GM19193 (cell line): ENCODE results near the gene QRICH2.
A peak's percentile ranks its signal among the peaks of the same experiment; 100 is the strongest.

Experiments
- POLR2A ChIP-seq: IDR thresholded peaks from 4 replicates; pipeline ENCODE4 v1.6.1; 2011; ENCODE audit not compliant: insufficient read depth, insufficient read length; ENCODE audit errors: extremely low read depth

The QRICH2 gene

DNA sequence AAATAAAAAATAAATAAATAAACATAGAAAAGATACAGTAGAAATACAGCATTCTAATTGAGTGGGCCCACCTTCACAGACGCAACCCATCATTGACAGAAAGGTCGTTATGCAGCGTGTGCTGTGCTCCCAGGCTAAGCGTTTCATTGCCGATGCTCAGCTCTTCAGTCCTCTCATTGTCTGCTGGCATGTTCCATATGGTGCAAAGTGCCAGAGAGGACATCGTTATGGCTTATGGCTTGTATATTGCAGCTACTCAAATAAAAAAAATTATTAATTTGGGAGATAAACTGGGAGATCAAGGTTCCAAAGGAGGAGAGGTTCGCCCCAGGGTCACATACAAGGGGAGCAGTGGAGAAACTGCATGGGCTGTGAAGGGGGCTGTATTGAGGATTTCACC lies 54.2 kb downstream of the QRICH2 start:
- no peak for TF ChIP-seq POLR2A

GRCh38 chr17:76252040-76252954 lies 55.8 kb downstream of the QRICH2 start:
- peak; percentile 22 for TF ChIP-seq POLR2A

- no peak for TF ChIP-seq POLR2A
These were observed 56.5 kb downstream of the QRICH2 start for GRCh38 chr17:76251478-76252039.

DNA sequence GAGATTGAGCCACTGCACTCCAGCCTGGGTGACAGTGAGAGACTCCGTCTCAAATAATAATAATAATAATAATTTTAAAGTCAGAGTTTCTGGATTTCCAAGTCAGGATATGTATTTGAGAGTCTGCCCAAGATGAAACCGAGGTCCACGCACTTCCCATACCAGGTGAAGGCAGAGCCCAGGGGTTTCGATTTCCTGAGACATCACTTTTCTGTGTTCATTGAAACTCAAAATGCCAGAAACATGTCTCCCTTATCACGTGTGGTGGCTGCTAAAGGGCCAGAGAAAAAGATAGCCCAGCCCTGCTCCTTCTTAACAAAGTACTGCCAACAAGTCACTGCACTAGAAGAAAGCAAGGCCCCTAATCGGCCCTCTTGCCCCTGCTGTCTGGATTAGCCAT lies 57.9 kb downstream of the QRICH2 start:
- TF ChIP-seq POLR2A: no peak

DNA sequence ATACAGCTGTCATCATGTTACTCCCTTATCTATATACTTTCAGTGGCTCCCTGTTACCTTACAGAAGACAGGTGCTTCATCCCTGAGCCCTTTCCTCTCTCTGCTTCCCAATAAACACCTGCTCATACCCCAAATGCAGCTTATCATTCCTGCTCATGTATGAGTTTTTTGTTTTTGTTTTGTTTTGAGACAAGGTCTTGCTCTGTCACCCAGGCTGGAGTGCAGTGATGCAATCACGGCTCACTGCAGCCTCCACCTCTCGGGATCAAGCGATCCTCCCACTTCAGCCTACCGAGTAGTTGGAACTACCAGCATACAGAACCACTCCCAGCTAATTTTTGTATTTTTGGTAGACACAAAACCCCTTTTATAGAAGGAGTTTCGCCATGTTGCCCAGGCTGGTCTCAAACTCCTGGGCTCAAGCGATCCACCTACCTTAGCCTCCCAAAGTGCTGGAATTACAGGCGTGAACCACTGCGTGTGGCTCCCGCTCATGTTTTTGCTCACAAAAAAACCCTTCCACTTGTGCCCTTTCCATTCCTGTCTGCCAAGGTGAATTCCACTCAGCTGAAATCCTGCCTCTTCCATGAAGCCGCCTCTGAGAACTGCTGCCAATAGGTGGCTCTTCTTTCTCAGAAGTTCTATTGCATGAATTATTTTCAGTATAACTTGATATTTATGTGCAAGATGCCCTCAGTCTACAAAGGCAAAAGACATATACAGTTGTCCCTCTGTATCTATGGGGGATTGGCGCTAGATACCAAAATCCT lies 59.9 kb downstream of the QRICH2 start:
- TF ChIP-seq POLR2A: no peak

DNA sequence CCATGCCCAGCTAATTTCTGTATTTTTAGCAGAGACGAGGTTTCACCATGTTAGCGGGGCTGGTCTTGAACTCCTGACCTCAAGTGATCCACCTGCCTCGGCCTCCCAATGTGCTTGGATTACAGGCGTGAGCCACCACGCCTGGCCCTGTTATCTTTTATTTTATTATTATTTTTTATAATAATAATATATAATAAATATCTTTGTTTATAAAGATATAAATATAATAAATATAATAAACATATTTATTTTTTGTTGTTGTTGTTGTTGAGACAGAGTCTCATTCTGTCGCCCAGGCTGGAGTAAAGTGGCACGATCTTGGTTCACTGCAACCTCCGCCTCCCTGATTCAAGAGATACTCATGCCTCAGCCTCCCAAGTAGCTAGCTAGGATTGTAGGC lies 60.8 kb downstream of the QRICH2 start:
- no peak for TF ChIP-seq POLR2A

DNA sequence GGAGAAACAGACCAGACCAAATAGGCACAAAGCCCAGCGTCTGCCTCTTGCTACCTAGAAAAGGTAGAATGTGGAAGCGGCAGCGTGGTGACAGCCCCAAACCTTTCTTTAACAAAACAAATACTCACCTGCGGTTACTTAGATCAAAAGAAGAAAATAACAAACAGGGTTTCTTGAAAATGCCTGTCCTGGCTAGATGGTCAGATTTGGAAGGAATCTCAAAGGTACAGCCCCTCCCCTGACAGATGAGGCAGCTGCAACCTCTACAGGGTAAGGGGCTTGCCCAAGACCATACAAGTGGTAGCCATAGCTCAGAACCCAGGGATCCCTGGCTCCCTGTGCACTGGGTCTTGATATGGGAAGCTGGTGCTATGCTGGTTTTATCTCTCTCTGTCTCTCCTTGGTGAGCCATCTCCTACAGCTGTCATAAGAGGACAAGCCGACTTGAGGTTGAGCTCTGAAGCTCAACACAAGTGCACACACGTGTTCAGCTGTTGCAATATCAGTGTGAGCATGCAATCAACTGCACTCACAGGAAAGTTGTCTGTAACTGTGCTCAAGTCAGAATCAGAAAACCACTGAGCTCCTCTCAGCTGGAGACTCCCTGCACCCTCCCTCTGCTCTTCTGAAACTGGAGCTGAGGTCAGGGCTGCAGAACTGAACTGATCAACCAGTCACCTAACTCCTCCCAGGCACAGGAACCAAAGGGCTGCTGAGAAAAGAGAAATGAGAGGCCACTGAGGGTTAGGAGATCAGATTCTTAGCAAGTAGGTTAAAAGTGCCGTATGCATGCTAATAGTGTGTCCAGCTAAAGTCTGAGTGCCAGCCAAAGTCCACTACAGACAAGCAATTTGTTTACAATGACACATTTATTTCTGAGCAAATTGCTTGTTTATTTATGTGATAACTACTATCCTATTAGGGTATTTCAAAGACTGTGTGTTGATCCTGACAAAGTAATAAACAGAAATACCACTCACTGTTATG lies 61.7 kb downstream of the QRICH2 start:
- TF ChIP-seq POLR2A: peak; percentile 59

DNA sequence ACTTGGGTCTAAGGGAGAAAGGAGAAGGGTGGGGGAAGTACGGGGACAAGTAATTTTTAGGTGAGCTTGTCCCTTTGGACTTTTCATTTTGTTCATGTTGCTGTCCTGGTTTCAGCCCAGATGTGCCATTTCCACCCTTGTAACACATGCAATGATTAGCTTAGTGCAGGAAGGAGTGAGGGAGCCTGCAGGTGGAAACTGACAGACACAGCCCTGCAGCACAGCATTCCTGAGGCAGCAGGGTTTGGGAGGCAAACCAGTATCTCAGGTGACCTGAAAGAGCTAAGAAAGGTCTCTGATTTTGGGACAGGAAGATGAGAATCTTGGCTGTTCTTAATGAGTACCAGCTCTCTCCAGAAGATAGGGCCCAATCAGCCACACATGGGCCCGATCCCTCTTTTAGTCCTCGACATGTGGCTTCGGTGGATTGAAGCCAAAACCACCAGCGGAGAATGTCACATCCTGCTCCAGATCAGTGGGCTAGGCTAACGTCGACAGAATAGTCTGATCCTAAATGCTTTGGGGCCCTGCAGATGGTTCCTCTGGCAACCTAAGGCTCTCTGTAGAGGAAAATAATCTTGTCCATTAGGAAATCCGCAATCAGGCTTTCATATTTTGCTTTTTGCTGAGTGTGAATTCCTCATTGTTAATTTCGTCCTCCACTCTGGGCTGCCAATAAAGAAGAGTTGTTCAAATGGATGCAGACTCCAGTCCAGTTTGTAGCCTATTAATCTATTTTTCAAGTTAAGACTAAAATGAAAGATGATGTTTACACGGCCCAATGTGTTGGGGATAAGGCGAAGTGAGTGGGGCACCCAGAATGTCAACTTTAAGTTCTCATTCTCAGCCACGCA lies 64.0 kb downstream of the QRICH2 start:
- no peak for TF ChIP-seq POLR2A

DNA sequence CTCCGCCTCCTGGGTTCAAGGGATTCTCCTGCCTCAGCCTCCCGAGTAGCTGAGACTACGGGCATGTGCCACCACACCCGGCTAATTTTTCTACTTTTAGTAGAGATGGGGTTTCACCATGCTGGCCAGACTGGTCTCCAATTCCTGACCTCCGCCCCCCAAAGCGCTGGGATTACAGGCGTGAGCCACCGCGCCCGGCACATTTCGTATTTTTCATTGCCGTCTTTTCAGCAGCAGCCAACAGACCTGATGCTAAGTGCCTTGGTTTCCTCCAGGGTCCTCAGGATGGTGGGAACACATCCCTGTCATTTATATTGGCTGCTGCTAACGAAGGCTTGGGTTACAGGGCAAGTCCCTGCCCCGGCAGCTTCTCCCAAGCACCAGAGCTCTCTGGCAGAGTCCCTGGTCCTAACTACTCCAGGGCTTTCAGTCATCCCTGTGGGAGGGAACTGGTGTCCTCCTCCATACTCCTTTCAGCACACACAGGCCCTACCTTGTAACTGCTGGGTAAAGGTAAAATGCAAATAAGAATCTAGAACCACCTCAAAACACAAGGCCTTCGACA lies 66.3 kb downstream of the QRICH2 start:
- no peak for TF ChIP-seq POLR2A

DNA sequence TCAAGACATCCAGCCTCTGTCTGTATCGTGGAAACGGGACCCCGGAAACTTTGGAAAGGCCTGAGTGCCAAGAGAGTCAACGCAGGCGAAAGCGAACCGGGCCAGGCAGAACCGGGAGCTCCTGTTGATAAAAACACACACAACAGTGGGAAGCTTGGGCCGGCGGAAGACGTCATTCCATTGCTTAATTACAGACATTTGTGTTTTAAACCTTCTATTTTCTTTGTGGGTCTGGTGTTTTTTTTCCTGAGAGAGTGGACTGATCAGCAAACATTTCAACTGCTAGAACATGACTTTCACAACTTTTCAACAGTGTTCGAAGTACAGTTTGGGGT lies 66.9 kb downstream of the QRICH2 start:
- TF ChIP-seq POLR2A: no peak

DNA sequence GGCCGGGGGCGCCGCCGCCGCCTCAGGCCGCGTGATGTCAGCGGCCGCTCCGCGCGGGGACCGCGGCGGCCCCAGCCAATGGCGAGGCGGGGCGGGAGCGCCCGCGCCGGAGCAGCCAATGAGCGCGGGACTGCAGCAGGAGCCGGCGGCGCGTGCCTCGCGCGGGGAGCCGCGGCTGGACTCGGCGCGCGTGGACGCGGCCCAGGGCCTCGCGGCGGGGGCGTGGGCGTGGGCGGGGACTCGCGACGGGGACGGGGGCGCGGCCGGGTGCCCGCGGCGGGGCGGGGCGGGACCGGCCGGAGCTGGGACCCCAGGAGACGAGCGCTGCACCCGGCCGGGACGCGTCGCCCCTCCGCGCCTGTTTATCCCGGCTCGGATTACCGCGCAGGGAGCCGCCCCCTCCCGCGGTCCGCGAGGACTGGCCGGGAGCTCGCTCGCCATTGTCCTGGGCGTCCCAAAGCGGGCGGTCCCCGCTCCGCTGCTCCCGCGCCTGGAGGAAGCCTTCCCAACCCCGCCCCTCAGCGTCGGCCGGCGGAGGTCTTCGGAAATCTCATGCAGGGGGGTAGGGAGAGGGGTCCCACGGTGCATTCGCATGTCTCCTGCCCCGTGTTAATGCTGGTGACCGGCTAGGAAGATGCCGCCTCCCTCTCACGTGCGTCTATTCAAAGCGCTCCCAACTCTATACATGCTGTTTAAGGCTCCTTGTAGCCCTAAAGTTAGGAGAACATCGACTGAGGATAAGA lies 67.4 kb downstream of the QRICH2 start, which contains the start of gene RNF157:
Gene RNF157 (minus strand): TSS at position 33 of the 743 bp plus-strand sequence. CDS start 253 bp downstream, outside the sequence.
- peak; percentile 24 for TF ChIP-seq POLR2A

DNA sequence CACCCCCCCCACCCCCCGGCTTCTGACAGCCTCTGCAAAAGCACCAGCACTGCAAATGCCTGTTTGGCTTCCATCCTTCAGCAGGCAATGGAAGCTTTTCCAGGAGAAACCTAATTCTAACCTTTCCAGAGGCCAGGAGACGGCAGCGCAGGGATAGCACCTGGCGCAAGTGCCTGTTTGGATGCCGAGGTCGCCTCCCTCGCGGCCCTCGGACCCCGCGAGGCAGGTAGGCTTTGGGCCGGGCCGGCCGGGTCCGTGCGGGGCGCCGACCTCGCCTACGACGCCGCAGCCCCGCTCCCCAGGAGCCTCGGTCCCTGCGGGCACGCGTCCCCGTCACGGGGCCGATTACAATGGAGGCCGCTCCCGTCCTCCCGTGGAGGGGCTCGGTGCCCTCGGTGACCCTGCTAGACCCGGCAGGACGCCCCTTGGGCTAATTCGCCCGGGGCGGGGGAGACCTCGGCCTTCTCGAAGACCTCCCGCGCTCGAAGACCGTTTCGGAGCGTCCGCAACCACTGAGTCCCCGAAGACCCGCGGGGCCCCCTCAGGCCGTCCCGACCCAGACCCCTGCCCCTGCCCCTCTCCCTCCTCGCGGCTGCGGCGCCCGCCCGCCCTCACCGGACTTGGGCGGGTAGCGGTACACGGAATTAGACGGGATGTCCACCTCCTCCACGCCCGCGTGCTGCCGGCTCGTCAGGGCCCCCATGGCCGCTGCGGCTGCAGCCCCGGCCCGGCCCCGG lies 68.4 kb downstream of the QRICH2 start:
- peak; percentile 7 for TF ChIP-seq POLR2A
